NCI-H2227 (cell line): ENCODE data around the gene COL4A1.

ENCODE experiments used
- DNase-seq: peaks from one replicate; lab custom pipeline; 2025; ENCODE audit not compliant: unreplicated experiment; lab: John Stamatoyannopoulos, UW

COL4A1 gene

GRCh38 chr13:110225003-110225402 is 82.0 kb downstream of the COL4A1 start:
- no peak for DNase-seq

- no peak for DNase-seq
Measured at GRCh38 chr13:110224519-110224918, 82.4 kb downstream of the COL4A1 start.

- DNase-seq, result no peak
Measured at GRCh38 chr13:110221406-110222117, 85.4 kb downstream of the COL4A1 start.

GRCh38 chr13:110220471-110220870 is 86.5 kb downstream of the COL4A1 start:
- DNase-seq, result no peak

- DNase-seq, result no peak
Measured at GRCh38 chr13:110218581-110219201, 88.3 kb downstream of the COL4A1 start.

- no peak for DNase-seq
Measured at GRCh38 chr13:110217811-110218210, 89.1 kb downstream of the COL4A1 start.

- DNase-seq, result no peak
Measured at GRCh38 chr13:110217085-110217484, 89.9 kb downstream of the COL4A1 start.

GRCh38 chr13:110216398-110217041 is 90.4 kb downstream of the COL4A1 start:
- DNase-seq, result no peak

GRCh38 chr13:110216006-110216397 is 91.0 kb downstream of the COL4A1 start:
- DNase-seq, result no peak

- no peak for DNase-seq
Measured at GRCh38 chr13:110215606-110216005, 91.4 kb downstream of the COL4A1 start.

GRCh38 chr13:110214637-110215036 is 92.3 kb downstream of the COL4A1 start:
- no peak for DNase-seq

GRCh38 chr13:110213461-110214074 is 93.4 kb downstream of the COL4A1 start:
- DNase-seq, result no peak

- DNase-seq, result no peak
Measured at GRCh38 chr13:110212529-110212928, 94.4 kb downstream of the COL4A1 start.

- DNase-seq, result no peak
Measured at GRCh38 chr13:110211735-110212134, 95.2 kb downstream of the COL4A1 start.

GRCh38 chr13:110211046-110211445 is 95.9 kb downstream of the COL4A1 start:
- no peak for DNase-seq

GRCh38 chr13:110210604-110210985 is 96.4 kb downstream of the COL4A1 start:
- no peak for DNase-seq

- no peak for DNase-seq
Measured at GRCh38 chr13:110209950-110210603, 96.9 kb downstream of the COL4A1 start.

GRCh38 chr13:110208116-110208515 is 98.8 kb downstream of the COL4A1 start:
- no peak for DNase-seq

GRCh38 chr13:110206996-110207395 is 100.0 kb downstream of the COL4A1 start:
- DNase-seq, result no peak

- DNase-seq, result no peak
Measured at GRCh38 chr13:110206185-110206584, 100.8 kb downstream of the COL4A1 start.

GRCh38 chr13:110201114-110201513 is 105.8 kb downstream of the COL4A1 start:
- DNase-seq, result no peak
